Measurements from ENCODE around the gene TMEM117.
"Not testable (repeated sequence)": the region's sequence is repeated elsewhere in the genome, so short reads cannot be mapped to it uniquely, and the experiment has no call there.

The TMEM117 gene

DNA sequence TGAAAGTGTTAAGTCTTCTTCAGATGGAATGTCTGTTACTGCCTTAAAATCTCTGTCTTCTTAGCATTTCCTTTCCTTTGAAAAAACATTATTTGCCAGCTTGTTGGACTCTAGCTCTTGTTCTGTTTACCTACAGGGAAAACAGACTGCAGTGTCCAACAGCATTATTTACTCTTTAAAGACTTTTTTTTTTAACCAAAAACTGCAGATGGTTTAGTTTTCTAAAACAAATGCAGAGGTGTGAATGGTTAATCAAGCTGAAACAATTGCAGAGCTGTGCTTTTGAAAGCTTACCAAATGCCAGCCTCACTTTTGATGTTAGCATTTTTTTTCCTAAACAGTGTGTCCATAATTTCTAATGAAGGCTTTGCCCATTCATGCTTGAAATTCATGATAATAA lies 323.3 kb downstream of the TMEM117 start:
- no peaks in the 10 kb centered on the region for H3K36me3 Mint-ChIP-seq (ENCODE audit: insufficient read depth)
- ATAC-seq (replicated peaks) (no peak), DNase-seq (no peak)
- no peak overlapping the region for H3K27ac Mint-ChIP-seq
- no peaks in the 10 kb centered on the region for H3K9me3 Mint-ChIP-seq
- no peaks in the 10 kb centered on the region for H3K27me3 Mint-ChIP-seq
- H3K4me3 Mint-ChIP-seq, result no peak overlapping the region
- H3K4me1 Mint-ChIP-seq (ENCODE audit: low read depth in 2 of 2), result no peaks in the 10 kb centered on the region

DNA sequence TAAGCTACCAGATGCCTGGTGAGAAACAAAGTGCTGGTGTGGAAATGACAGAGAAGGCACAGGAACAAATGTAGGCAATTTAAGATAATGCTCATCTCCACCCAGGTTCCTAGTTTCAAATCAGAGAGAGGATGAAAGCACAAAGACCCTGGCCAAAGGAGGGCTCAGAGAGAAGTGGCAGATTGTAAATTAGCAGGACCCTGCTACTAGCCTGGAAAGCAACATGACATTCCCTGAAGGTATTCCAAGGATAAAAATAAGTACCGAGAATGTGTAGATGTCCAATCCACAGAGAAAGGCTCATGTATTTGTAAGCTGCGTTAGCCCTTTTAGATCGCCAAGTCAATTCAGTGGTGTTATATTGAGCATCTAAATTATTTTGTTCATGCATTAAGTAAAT lies 324.0 kb downstream of the TMEM117 start:
- Mint-ChIP-seq H3K36me3 (ENCODE audit: insufficient read depth) (no peaks in the 10 kb centered on the region), H3K27ac (no peak overlapping the region), H3K9me3 (no peaks in the 10 kb centered on the region), H3K4me3 (no peak overlapping the region), H3K27me3 (no peaks in the 10 kb centered on the region), H3K4me1 (ENCODE audit: low read depth in 2 of 2) (no peaks in the 10 kb centered on the region)
- ATAC-seq (replicated peaks), result no peak
- no peak for DNase-seq

DNA sequence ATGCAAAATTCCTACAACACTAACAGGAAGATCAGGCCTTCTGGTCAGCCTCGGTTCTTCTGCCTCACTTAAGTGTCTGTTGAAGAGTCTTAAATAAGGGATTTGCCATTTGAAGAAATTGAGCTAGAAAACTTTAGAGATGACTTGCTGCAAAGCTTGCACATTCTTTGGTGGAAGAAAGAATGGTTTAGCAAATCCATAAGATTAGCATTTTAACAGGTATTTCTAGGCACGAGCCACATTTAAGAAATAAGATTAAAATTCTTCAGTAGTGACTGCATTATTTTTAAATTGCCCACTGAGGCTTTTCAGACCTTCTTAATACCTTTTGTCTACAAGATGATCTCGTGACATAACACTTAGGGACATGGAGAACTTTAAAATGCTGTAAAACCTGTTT lies 327.1 kb downstream of the TMEM117 start:
- no peak for DNase-seq
- Mint-ChIP-seq H3K4me3 (no peak overlapping the region), H3K9me3 (no peaks in the 10 kb centered on the region), H3K4me1 (ENCODE audit: low read depth in 2 of 2) (no peaks in the 10 kb centered on the region), H3K27ac (no peak overlapping the region), H3K36me3 (ENCODE audit: insufficient read depth) (no peaks in the 10 kb centered on the region), H3K27me3 (no peaks in the 10 kb centered on the region)
- no peak for ATAC-seq (replicated peaks)

DNA sequence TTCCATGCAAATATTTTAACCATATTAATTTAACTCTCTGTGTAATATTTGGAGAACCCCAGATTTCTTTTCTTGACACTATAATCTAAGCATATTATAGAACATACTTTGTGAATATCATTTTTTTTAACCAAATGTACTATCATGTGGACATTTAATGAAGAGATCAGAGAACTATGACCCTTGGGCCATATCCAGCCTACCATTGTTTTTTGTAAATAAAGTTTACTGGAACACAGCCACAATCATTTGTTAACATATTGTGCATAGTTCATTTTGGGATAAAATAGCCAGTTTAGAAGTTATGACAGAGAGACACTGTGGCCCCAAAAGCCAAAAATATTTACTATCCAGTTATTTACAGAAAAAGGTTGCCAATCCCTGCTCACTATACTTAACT lies 338.2 kb downstream of the TMEM117 start:
- H3K9me3 Mint-ChIP-seq, result no peaks in the 10 kb centered on the region
- no peak overlapping the region for H3K27ac Mint-ChIP-seq
- H3K36me3 Mint-ChIP-seq (ENCODE audit: insufficient read depth), result no peaks in the 10 kb centered on the region
- H3K4me1 Mint-ChIP-seq (ENCODE audit: low read depth in 2 of 2), result no peaks in the 10 kb centered on the region
- DNase-seq (no peak), ATAC-seq (replicated peaks) (no peak)
- H3K4me3 Mint-ChIP-seq, result no peak overlapping the region
- H3K27me3 Mint-ChIP-seq, result no peaks in the 10 kb centered on the region

DNA sequence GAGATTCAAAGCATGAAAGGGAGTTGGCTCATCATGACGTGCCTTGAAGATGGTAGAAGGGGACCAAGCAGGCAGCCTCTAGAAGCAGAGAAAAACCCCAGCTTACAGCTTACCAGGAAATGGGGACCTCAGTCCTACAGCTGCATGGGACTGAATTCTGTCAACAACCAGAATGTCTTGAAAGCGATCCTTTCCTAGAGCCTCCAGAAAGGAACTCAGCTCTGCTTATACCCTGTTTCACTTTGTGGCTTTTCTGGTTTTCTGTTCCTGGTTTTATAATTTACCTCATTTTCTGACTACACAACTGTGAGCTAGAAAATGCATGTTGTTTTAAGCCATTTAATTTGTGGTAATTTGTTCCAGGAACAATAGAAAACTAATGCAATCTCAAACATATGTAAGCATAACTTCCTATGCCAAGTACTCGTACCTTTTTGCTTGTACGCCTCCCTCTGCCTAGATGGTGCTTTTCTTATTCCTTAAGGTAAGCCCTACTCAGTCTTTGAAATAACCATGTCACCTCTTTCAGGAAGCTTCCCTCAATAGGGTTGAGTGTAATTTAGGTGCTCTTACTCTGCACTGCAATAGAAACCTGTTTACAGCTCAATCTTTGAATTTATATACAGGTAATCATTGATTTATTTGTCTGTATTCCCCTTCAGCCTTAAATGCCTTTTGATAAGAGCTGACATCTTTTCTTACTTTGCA lies 348.8 kb downstream of the TMEM117 start:
- Mint-ChIP-seq H3K4me3 (no peak overlapping the region), H3K27ac (no peak overlapping the region), H3K36me3 (ENCODE audit: insufficient read depth) (no peaks in the 10 kb centered on the region), H3K9me3 (no peaks in the 10 kb centered on the region), H3K27me3 (no peaks in the 10 kb centered on the region), H3K4me1 (ENCODE audit: low read depth in 2 of 2) (no peaks in the 10 kb centered on the region)
- DNase-seq (no peak), ATAC-seq (replicated peaks) (no peak)

DNA sequence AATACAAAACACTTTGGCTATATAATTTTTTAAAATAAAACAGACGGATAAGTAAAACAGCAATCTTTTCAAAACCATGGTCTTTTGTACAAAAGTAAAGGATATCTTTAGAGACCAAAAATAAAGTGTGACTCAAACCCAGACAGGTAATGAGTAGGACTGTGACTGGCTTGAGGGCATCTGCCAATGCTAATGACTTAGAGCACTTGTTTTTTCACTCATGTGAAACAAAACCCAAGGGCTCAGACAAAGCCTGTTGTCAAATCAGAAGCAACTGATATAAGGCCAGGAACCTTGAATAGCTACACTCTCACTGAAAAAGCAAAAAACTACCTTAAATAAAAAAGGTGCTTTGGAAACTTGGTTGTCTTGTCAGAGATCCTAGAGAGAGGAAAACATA lies 357.4 kb downstream of the TMEM117 start:
- Mint-ChIP-seq H3K27ac (no peak overlapping the region), H3K27me3 (no peaks in the 10 kb centered on the region), H3K36me3 (ENCODE audit: insufficient read depth) (no peaks in the 10 kb centered on the region), H3K4me3 (no peak overlapping the region), H3K4me1 (ENCODE audit: low read depth in 2 of 2) (no peaks in the 10 kb centered on the region), H3K9me3 (peaks cover 0 to 1% of the 10 kb centered on the region in 2 donors)
- DNase-seq, result no peak
- no peak for ATAC-seq (replicated peaks)

DNA sequence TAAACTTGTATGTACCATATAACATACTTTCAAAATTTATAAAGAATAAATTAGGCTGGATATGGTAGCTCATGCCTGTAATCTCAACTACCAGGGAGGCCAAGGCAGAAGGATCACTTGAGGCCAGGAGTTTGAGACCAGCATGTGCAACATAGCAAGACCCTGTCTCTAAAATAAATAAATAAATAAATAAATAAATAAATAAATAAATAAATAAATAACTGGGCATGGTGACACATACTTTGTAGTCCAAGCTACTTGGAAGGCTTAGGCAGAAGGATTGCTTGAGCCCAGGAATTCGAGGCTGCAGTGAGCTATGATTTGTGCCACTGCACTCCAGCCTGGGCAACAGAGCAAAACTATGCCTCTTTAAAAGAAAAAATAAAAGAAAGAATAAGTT lies 359.8 kb downstream of the TMEM117 start:
- H3K4me1 Mint-ChIP-seq (ENCODE audit: low read depth in 2 of 2); H3K9me3 Mint-ChIP-seq; DNase-seq; H3K36me3 Mint-ChIP-seq (ENCODE audit: insufficient read depth); H3K4me3 Mint-ChIP-seq; H3K27me3 Mint-ChIP-seq; ATAC-seq (replicated peaks); H3K27ac Mint-ChIP-seq: not testable (repeated sequence)

DNA sequence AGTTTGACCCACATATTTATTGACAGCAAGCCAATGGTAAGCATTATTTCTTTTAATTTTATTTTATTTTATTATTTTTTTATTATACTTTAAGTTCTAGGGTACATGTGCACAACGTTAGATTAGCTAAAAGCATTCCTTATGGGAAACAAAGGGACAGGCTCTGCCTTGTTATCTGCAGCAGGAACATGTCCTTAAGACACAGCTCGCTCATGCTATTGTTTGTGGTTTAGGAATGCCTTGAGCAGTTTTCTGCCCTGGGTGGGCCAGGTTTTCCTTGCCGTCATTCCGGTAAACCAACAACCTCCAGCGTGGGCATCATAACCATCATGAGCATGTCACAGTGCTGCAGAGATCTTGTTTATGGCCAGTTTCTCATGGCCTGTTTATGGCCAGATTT lies 370.2 kb downstream of the TMEM117 start:
- Mint-ChIP-seq H3K27me3 (no peaks in the 10 kb centered on the region), H3K36me3 (ENCODE audit: insufficient read depth) (no peaks in the 10 kb centered on the region), H3K4me3 (no peak overlapping the region), H3K9me3 (peaks cover 5 to 19% of the 10 kb centered on the region in 2 donors), H3K4me1 (ENCODE audit: low read depth in 2 of 2) (no peaks in the 10 kb centered on the region), H3K27ac (no peak overlapping the region)
- ATAC-seq (replicated peaks), result no peak
- DNase-seq, result no peak

DNA sequence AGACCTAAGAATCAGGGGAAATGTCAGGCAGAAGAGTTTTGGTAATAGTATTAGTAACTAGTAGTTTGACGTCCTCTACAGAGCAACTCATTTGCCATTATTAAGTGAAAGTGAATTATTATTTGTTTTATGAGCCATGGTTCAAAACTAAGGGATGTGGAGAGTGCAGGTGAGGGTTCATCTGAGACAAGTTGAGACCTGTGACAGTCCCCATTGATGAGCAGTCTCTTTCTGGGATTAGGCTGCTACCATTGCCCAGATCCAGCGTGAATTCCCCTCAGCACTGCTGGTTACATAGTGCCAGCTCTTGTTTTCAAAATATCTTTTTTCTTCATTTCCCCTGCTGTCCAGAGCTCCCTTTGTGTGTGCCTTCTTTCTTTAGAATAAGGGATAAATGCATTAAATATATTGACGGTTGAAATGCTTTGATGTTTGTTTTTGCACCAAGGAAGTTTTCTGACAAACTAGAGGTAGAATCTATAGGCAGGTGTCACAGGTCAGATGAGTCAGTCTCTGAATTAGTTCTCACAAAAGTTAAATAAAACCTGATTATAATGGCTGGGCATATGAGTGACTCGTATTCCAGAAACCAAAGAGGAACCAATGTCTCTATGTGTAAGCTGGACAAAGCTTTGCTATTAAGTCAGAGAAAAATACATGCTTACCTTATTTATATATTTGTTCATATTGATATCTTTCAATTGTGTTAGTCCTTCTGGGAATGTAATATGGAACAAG lies 381.4 kb downstream of the TMEM117 start:
- DNase-seq (no peak), ATAC-seq (replicated peaks) (no peak)
- Mint-ChIP-seq H3K4me1 (ENCODE audit: low read depth in 2 of 2) (peaks cover 0 to 3% of the 10 kb centered on the region in 2 donors), H3K27me3 (no peaks in the 10 kb centered on the region), H3K36me3 (ENCODE audit: insufficient read depth) (no peaks in the 10 kb centered on the region), H3K9me3 (peaks cover 5 to 8% of the 10 kb centered on the region in 2 donors), H3K4me3 (no peak overlapping the region), H3K27ac (no peak overlapping the region)

DNA sequence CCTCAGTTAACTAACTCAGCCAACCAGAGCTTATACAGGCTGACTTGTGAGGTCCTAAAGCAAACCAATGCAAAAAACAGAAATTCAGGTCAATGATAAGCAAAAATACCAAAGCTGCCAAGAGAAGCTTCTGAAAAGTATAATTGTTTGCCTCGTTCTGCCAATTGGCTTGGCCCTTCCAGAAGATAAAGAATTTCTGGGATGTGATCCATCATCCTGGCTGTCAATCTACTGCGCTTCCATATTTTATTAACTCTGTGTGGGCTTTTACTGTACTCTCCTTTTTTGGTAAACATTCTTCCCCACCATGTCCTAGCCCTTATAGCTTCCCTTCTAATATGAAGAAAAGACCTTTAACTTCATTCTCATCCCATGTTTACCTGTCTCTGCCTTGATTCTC lies 387.9 kb downstream of the TMEM117 start:
- H3K4me1 Mint-ChIP-seq (ENCODE audit: low read depth in 2 of 2), result peaks cover 0 to 3% of the 10 kb centered on the region in 2 donors
- H3K9me3 Mint-ChIP-seq, result peaks cover 2 to 8% of the 10 kb centered on the region in 2 donors
- peaks cover 2% of the 10 kb centered on the region for H3K36me3 Mint-ChIP-seq (ENCODE audit: insufficient read depth)
- ATAC-seq (replicated peaks) (no peak), DNase-seq (no peak)
- H3K4me3 Mint-ChIP-seq, result no peak overlapping the region
- no peaks in the 10 kb centered on the region for H3K27me3 Mint-ChIP-seq
- H3K27ac Mint-ChIP-seq, result no peak overlapping the region

DNA sequence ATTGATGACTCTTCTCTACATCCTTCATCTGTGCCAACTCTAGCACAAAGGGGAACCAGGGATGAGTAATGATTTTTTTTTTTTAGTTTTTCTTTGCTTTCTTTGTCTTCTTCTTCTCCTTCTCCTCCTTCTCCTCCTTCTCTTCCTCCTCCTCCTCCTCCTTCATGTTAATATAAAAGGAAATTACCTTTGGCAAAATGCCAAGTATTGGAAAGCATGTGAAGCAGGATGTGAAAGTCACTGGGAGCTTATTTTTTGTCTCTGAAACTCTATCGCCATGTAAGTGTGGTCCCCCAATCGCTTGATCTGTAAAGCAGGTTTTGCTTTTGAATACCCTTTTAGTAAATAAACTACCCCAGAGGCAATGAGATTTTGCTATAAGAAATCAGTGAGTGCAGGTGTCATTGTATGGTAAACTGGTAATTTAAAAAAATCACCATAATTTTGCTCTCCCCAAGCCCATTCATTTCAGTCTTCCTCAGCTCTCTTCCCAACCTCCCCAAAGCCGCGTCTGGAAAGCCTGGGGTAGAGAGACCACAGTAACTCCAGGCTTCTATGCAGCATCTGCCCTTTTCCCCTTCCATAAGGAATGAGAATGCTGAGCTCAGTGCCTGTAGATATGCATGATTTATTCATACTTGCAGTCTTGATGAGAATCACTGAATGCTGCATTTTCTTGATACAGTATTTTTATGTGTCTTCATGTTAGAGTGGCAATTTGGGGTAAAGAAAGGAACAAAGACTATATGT lies 388.7 kb downstream of the TMEM117 start:
- ATAC-seq (replicated peaks) (no peak), DNase-seq (no peak)
- Mint-ChIP-seq H3K4me3 (no peak overlapping the region), H3K4me1 (ENCODE audit: low read depth in 2 of 2) (peaks cover 0 to 3% of the 10 kb centered on the region in 2 donors), H3K36me3 (ENCODE audit: insufficient read depth) (peaks cover 2% of the 10 kb centered on the region), H3K27me3 (no peaks in the 10 kb centered on the region), H3K9me3 (peaks cover 2 to 8% of the 10 kb centered on the region in 2 donors), H3K27ac (no peak overlapping the region)

DNA sequence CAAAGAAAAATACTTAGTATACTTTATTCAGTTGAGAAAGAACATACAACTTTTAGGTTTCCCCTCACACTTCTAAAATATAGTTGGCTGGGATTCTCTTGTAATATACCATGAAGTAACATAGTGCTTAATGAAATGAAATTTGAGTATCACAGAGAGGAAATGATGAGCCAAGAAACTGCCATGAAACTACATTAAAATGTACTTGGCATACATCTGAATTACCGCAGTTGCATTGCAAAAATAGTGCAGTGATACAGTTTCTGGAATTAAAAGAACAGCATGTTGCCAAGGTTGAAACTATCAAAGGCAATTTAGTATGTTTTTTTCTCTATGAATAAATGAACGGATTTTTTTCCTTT lies 389.2 kb downstream of the TMEM117 start:
- Mint-ChIP-seq H3K27me3 (no peaks in the 10 kb centered on the region), H3K9me3 (peaks cover 2 to 5% of the 10 kb centered on the region in 2 donors), H3K27ac (no peak overlapping the region), H3K36me3 (ENCODE audit: insufficient read depth) (peaks cover 2% of the 10 kb centered on the region), H3K4me3 (no peak overlapping the region), H3K4me1 (ENCODE audit: low read depth in 2 of 2) (peaks cover 0 to 3% of the 10 kb centered on the region in 2 donors)
- no peak for ATAC-seq (replicated peaks)
- no peak for DNase-seq

DNA sequence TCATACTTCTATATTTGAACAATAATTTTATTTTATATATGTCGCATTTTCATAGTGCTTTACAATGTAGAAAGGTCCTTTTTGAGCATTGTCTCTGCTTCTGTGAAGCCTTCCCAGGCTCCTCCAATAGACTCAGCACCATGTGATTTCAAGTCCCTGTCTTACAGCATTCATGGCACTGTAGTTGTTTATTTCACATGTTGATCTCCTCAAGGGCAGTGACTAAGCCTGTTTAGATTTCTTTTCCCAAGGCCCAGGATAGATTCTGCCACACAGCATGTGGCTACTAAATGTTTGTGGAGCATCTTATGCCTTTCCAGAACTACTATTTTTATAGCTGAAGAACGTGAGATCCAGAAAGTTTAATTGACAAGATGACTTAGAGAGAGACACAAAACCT lies 391.7 kb downstream of the TMEM117 start:
- Mint-ChIP-seq H3K36me3 (ENCODE audit: insufficient read depth) (peaks cover 2% of the 10 kb centered on the region), H3K9me3 (no peaks in the 10 kb centered on the region), H3K27me3 (no peaks in the 10 kb centered on the region), H3K27ac (no peak overlapping the region), H3K4me1 (ENCODE audit: low read depth in 2 of 2) (no peaks in the 10 kb centered on the region), H3K4me3 (no peak overlapping the region)
- DNase-seq, result no peak
- ATAC-seq (replicated peaks), result no peak

DNA sequence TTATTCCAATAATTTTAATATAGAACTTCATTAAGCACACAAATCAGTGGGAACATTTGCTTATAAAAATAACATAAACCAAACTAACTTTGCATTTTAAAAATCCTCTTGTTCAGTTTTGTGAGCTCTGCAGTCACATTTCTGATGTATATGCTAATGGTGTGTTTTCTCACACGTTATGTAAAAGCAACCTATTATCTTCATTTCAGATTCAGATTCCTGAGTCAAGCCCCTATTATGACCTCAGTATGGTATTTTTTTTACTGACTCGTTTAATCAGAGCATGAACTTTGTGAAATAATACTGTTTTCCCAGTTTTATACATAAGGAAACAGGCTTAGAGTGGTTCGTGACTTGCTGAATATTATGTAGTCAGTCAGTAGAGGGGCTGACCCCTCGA lies 394.0 kb downstream of the TMEM117 start:
- H3K4me3 Mint-ChIP-seq, result no peak overlapping the region
- no peaks in the 10 kb centered on the region for H3K36me3 Mint-ChIP-seq (ENCODE audit: insufficient read depth)
- DNase-seq (no peak), ATAC-seq (replicated peaks) (no peak)
- no peaks in the 10 kb centered on the region for H3K27me3 Mint-ChIP-seq
- no peaks in the 10 kb centered on the region for H3K9me3 Mint-ChIP-seq
- H3K4me1 Mint-ChIP-seq (ENCODE audit: low read depth in 2 of 2), result no peaks in the 10 kb centered on the region
- no peak overlapping the region for H3K27ac Mint-ChIP-seq

Measured in effector memory CD8-positive, alpha-beta T cell (primary cell).